C4-2B (cell line): ENCODE data around the gene KPNA3.

Experiments
- CTCF ChIP-seq: fragments of 450-650 bp; conservative IDR thresholded peaks from 2 replicates; pipeline ENCODE4 v1.5.1; 2017; ENCODE audit warnings: mild to moderate bottlenecking
- ZFX ChIP-seq: fragments of 450-650 bp; IDR thresholded peaks from 2 replicates; pipeline ENCODE4 v1.6.1; 2017

- TF ChIP-seq CTCF = no peak
- TF ChIP-seq ZFX = no peak
These were observed 46.5 kb upstream of the KPNA3 start for GRCh38 chr13:49838989-49839388.
